NCI-H1436 (cell line): ENCODE data around the gene C5orf24.
"Not testable (repeated sequence)": the region's sequence is repeated elsewhere in the genome, so short reads cannot be mapped to it uniquely, and the experiment has no call there.

Experiments
- DNase-seq: peaks from one replicate; lab custom pipeline; 2025; lab: John Stamatoyannopoulos, UW

Gene C5orf24

DNA sequence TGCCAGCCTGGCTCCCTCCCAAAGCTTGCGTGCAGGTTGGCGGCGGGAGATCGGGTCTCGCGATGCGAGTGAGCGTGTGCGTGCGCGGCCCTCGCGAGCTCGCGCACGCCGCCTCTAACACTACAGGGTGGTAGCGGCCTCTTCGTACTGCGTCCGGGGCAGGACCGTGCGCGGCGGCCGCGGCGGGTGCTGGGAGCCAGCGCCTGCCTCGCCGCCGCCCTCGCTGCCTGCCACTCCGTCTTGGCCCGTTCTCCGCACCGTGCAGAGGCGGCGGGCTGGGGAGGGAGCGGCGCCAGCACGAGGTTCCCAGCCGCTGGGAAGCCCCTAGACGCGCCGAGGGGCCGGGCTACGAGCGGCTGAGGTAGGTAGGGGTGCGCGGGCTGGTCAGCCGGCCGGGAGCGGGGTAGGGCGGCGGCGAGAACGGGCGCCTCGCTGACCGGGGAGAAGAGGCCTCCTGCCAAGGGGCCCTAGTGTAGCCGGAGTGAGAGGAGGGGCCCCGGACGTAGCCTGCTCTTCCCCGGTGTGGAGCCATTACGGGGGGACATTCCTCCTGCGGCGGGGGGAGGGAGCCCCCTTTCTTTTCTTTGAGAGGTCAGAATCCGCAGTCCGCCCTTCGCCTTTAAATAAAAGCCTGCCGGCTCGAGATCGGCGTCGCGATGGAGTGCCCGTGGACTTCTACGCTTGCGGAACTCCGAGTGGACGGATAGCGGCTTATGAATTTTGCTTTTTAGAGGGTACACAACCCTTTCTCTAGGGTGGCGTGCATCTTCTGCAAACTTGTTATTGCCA lies at the start of gene C5orf24:
TSS of gene C5orf24 (plus strand) at position 117 of the 789 bp plus-strand sequence. CDS start 8,933 bp downstream, outside the sequence.
- DNase-seq, result peak; percentile 92

DNA sequence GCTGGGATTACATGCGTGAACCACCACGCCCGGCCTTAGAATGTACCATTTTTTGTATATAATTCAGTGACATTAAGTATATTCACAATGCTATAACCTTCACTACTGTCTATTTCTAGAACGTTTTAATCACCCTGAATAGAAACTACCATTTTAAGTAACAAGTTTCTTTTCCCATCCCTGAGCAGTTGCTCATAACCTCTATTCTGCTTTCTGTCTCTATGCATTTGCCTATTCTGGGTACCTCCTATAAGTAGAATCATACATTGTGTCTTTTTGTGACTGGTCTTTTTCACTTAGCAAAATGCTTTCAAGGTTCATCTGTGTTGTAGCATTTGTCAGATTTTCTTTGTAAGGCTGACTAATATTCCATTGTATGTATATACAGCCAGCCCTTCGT lies 47.3 kb upstream of the C5orf24 start:
- no peak for DNase-seq

DNA sequence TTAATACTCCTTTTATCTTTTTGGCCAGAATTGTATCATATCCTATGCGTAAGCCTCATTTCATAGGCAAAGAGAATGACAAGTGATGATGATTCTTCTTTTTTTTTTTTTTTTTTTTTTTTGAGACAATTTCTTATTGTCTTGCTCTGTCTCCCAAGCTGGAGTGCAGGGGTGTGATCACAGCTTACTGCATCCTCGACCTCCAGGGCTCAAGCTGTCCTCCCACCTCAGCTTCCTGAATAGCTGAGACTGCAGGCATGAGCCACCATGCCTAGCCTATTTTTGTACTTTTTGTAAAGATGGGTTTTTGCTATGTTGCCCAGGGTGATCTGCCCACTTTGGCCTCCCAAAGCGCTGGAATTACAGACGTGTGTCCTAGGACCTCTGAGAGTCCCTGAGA lies 41.9 kb upstream of the C5orf24 start:
- DNase-seq, result no peak

DNA sequence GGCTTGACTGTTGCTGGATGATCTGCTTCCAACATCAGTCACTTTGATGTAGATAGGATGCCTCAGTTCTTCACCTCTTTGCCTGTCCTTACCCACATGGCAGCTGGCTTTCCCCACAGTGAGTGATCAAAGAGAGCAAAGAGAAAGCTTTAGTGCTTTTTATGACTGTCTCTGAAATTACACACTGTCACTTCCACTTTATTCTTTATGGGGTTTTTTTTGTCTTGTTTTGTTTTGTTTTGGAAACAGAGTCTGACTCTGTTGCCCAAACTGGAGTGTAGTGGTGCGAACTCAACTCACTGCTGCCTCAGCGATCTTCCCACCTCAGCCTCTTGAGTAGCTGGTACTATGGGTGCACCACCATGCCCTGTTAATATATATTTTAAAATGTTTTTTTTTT lies 32.4 kb upstream of the C5orf24 start:
- DNase-seq, result no peak

DNA sequence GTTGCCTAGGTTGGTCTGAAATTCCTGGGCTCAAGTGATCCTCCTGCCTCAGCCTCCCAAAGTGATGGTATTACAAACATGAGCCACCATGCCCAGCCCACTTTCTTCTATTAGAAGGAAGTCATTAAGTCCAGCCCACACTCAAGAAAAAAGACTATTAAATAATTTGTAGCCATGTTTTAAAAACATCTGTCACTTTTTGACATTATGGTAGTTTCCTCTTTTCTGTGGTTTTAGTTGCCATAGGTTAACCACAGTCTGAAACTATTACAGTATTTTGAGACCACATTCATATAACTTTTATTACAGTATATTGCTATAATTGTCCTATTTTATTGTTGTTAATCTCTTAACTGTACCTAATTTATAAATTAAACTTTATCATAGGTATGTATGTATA lies 31.9 kb upstream of the C5orf24 start:
- no peak for DNase-seq

DNA sequence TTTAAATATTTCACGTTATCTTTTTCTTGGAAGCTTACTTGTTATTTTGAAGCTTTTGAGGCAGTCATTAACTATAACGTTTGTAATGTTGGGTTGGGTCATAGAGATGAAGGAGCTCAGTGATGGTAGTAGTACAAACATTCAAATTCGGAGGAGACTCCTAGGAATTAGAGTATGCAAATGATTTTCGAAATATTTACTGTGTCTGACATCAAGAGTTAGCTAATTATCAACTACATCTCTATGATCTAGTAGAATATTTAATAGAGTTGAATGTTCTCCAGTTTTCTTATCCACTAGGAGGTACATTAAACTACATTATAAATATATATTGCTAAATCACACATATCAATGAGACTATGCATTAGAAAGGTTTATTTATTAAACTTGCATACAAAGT lies 28.8 kb upstream of the C5orf24 start:
- no peak for DNase-seq

DNA sequence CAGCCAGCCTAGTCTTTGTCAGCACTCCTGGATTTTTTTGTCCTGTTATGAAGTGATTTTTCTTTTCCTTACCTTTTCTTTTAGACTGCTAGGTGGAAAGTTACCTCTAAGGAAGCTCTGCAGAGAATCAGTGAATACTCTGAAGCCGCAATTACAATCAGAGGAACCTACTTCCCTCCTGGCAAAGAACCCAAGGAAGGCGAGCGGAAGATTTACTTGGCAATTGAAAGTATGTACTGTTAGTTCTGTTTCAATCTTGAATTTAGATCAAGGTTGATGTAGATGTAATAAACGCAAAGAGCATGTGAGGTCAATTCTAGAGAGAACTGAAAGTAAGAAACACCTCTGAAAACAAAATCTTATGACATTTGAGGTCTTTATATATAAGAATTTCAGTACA lies 27.0 kb upstream of the C5orf24 start:
- DNase-seq, result no peak

DNA sequence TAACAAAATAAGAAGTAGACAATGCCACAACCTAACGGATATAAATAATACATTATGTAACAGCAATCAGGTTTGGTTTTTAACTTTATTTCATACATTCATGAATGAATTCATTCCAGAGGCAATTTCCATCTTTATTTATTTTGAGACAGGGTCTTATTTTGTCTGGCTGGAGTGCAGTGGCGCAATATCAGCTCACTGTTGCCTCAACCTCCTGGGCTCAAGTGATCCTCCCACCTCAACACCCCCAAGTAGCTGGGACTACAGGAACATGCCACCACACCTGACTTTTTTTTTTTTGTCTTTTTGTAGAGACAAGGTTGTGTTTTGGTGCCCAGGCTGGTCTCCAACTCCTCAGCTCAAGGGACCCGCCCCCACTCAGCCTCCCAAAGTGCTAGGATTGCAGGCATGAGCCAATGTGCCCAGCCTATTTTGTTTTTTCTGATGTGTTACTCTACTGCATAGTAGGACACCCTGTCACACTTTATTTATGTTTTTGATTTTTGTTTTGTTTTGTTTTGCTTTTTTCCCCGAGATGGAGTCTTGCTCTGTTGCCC lies 26.3 kb upstream of the C5orf24 start:
- DNase-seq, result no peak

DNA sequence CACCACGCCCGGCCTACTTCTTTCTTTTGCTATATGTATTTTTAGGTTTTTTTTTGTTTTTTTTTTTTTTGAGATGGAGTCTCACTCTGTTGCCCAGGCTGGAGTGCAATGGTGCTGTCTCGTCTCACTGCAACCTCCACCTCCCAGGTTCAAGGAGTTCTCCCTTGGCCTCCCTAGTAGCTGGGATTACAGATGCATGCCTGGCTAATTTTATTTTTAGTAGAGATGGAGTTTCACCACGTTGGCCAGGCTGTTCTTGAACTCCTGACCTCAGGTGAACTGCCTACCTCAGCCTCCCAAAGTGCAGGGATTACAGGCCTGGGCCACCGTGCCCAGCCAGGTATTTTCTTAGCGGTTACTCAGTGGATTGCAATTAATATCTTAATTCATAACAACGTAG lies 23.9 kb upstream of the C5orf24 start:
- no peak for DNase-seq

DNA sequence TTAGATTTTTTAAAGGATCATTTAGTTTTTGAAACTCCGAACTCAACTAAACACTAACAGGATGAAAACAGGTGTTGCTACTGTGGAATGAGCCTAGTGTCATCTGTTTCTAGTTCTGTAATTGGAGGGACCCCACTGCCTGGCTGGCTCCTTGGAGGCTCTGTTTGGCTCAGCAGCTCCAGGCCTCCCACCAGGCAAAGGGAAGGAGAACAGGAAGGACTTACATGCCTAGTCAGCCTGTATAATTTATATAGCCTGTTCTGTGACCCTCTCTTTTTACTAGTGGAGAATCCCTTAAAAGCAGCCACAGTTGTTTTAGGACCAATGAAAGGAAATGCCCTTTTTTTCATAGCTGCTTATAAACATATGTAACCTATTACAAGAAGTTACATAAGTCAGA lies 21.1 kb upstream of the C5orf24 start:
- no peak for DNase-seq

DNA sequence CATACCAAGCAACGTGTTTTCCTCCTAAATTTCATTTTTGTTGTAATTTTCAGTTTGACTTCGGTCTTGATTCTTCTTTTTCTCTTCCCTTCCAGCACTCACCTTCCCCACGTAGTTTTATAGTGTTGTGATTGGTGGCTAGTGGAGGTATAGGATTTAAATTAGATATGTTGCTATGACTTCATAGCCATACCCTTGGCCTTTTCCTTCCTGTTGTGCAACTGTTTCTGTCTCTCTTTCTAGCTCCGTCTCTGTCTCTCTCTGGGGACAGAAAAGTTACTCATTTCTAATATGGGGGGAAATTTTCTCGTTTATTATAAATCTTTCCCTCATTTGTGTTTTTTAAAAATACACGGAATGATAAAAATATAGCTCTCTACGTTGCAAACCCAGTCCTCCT lies 20.6 kb upstream of the C5orf24 start:
- no peak for DNase-seq

DNA sequence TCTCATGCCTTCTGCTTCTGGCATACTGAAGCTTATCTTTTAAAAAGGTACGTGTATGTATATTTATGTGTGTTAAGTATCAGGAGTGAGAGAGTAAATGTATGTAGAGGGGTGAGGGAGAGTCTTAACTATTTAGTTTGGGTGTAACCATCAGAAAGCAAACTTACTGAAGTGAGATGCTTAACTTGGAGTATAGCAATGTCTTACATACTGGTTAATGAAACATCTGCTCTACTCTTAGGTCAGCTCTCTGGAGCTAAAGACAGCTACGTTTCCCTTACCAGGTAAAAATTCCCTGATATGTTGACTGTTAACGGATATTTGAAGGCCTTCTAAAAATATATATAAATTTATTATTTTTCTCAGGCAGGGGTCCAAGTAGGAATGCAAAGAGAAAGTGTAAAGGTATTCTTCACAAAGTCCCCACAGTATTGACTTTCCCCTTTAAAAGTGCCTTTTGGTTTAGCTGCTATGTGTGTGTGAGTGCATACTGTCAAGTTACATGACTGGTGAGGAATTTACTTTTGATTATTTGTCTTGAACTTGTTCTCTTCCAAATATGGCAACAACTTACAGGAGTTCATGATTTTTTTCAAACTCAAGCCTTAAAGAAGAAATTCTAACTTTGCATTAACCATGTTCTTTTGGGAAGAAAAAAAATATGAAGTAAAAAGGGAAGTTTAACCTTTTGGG lies 12.3 kb upstream of the C5orf24 start:
- no peak for DNase-seq

DNA sequence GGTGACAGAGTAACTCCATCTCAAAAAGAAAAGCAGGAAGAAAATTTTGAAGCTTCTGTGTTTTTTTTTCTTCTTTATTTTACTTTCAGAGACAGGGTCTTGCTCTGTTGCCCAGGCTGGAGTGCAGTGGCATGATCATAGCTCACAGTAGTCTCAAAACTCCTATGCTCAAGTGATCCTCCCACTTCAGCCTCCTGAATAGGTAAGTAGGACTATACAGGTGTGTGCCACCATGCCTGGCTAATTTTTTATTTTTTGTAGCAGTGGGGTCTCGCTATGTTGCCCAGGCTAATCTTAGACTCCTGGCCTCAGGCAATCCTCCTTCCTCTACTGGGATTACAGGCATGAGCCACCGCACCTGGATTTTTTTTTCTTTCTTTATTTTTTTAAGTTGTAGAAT lies 10.1 kb upstream of the C5orf24 start:
- DNase-seq, result no peak

DNA sequence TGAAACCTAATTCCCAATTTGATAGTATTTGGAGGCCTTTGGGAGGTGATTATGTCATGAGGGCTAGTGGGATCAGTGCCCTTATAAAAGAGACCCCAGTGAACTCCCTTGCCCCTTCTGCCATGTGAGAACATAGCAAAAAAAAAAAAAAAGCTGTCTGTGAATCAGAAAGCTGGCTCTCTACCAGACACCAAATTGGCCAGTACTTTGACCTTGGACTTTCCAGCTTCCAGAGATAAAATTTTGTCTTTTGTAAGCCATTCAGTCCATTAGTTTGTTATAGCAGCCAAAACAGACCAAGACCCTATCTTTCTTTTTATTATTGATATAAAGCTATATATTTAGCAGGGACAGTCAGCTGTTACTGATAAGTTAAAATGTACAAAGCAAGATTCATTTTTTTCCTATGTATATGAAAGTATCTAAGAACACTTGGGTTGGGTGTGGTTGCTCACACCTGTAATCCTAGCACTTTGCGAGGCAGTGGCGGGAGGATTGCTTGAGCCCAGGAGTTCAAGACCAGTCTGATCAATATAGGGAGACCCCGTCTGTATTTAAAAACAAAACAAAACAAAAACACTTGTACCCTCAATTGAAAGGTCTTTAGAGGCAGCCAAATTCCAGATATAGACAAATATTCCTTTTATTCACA lies 8.1 kb upstream of the C5orf24 start:
- no peak for DNase-seq

DNA sequence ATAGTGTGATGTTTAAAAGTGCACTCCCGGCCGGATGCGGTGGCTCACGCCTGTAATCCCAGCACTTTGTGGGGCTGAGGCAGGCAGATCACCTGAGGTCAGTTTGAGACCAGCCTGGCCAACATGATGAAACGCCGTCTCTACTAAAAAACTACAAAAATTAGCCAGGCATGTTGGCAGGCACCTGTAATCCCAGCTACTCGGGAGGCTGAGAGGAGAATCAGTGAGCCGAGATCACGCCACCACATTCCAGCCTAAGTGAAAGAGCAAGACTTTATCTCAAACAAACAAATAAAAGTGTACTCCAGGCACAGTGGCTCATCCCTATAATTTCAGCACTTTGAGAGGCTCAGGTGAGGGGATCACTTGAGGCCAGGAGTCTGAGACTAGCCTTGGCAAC lies 7.4 kb upstream of the C5orf24 start:
- not testable (repeated sequence) for DNase-seq

DNA sequence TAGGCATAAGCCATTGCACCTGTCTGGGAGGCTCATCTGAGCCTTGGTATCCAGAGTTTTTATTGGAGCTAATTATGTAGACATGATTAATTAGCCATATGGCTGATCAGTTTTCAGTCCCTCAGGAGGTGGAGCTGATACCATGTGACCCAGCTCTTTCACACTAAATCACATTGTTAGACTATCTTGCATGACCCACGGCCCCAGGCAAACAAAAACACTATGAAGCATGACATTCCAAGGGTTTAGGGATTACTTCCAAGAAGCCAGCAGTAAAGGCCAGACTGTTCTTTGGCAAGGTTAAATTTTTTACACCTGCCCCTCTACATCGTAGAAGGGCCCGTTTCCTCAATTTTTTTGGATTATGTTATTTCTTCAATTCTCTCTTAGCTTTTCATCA lies 5.0 kb upstream of the C5orf24 start:
- no peak for DNase-seq

DNA sequence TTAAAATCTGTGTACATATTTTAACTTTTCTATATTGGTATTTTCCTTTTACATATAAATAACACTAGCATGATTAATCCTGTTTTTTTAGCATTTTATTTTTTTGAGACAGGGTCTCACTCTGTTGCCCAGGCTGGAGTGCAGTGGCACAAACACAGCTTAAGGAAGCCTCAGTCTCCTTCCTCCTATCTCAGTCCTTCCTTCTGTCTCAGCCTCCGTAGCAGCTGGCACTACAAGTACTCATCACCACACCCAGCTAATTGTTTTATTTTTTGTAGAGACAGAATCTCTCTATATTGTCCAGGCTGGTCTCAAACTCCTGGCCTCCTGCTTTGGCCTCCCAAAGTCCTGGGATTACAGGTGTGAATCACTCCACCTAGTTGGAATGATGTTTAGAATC lies 1.5 kb upstream of the C5orf24 start:
- DNase-seq, result no peak

DNA sequence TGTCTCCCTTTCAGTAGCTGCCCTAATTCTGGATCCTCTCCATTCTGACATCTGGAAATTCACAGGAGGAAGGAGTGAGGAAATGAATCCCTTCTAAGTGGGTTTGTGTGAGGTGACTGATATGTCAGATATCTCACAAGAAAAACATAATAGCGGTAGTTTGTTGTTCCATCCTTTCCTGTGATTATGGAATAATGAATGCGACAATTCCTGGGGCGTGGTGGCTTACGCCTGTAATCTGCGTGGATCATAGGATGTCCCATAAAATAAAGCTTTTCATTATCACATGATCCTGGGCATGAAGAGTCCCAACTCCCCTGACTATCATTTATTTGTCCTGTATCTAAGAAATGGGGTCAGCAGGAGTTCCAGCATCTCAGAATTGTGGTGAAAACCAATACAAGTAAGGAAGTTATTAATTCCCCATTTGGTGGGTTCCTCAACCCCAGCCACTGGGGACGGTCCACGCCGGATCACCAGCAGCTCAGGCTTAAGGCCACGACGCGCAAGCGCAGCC lies 375 bp upstream of the C5orf24 start:
- no peak for DNase-seq

DNA sequence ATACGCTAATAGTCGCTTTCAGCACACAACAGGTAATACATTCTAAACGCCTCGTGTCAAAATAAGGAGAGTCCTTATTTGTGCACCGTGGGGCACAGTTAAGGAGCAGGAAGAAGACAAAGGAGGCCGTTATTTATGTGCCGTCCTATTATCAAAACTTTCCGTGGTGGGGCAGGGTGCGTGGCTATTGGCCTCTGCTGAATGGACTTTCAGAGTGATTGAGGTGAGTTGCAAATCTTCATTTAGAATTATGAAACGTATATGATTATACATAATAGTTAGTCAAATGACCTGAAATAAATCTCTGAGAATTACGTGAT lies 833 bp downstream of the C5orf24 start:
- DNase-seq, result no peak

DNA sequence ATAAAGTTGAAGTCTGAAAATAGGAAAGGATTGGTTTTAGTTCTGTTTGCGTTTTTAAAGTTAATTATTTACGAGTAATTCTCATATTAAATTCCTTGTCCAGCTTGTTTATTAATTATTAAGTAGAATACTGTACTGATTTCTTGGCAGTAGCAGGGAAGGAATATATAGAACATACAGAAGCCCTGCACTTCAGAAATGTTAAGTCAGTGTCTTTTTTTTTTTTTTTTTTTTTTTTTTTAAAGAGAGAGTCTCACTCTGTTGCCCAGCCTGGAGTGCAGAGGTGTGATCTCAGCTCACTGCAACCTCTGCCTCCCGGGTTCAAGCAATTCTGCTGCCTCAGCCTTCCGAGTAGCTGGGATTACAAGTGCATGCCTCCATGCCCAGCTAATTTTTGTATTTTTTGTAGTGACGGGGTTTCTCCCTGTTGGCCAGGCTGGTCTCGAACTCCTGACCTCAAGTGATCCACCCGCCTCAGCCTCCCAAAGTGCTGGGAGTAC lies 3.7 kb downstream of the C5orf24 start:
- not testable (repeated sequence) for DNase-seq

DNA sequence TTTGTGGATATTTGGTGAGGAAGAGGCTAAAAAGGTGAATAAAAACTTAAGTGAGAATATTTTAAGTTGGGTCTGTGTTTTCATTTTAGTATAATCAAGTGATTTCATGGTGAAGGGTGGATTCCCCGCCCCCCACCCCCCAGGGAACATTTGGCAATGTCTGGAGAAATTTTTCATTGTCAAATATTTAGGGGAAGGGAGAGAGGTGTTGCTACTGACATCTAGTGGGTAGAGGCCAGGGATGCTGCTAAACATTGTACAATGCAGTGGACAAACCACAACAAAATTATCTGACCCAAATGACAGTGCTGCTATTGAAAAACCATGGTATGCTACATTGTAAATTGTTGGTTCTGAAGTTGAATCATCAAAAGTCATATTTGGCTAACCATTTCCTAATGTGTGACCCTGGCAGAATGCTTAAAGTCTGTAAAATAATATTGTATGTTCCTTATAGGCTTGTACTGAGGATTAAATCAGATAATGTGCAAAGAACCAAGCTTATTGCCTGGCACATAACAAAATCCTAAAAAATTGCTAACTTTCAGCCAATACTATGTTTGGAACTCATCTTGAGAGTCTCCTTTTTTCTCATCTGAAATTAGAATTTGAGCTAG lies 5.6 kb downstream of the C5orf24 start:
- no peak for DNase-seq

DNA sequence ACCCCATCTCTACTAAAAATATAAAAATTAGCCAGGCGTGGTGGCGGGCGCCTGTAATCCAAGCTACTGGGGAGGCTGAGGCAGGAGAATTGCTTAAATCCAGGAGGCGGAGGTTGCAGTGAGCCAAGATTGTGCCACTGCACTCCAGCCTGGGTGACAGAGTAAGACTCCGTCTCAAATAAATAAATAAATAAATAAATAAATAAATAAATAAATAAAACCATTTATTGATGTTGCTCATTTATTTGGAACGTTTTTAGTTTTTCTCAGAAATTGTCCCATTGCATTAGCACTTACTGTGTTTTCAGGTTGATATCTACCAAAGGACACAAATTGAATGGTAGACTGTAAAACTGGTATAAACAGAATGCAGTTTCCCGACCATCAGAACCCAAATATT lies 10.7 kb downstream of the C5orf24 start:
- DNase-seq, result not testable (repeated sequence)
